Psoas muscle (tissue), 8 donors: Measurements from ENCODE around the gene RRP9. TPM values are rescaled to one million over a fixed set of nuclear protein-coding genes. Genes with fewer than 3 reads are reported as not detected.
A peak's percentile ranks its signal among the peaks of the same experiment; 100 is the strongest.

Source experiments
- ATAC-seq, 4 donors: fragments of 200-7000 bp; cut with Tn5 transposase; one replicate each; pipeline ENCODE4 v1.9.1; 2020; ENCODE audit warnings: moderate library complexity in 3 of 4, mild to moderate bottlenecking in 2 of 4
- DNase-seq, 2 donors: peaks; one replicate each; pipeline ENCODE4 v3.0.0-alpha.2; 2020
- H3K27ac ChIP-seq: fragments of 200-600 bp; one replicate; pipeline ENCODE4 v1.8.0; 2022
- H3K27me3 ChIP-seq, 3 donors: fragments of 200-600 bp in 1 of 3; one replicate each; pipeline versions ENCODE4 v1.6.1 to v1.8.0; 2013 to 2022; ENCODE audit warnings: low read length in 2 of 3, mild to moderate bottlenecking in 2 of 3, moderate library complexity in 1 of 3; ENCODE audit not compliant: insufficient read depth in 3 of 3
- H3K36me3 ChIP-seq, 2 donors: fragments of 200-600 bp in 1 of 2; one replicate each; pipeline versions ENCODE4 v1.6.1 to v1.8.0; 2013 to 2022; ENCODE audit warnings: low read depth in 1 of 2, mild to moderate bottlenecking in 1 of 2, moderate library complexity in 1 of 2; ENCODE audit not compliant: insufficient read depth in 1 of 2
- H3K4me1 ChIP-seq: fragments of 200-600 bp; one replicate; pipeline ENCODE4 v1.8.0; 2022
- H3K4me3 ChIP-seq: fragments of 200-600 bp; one replicate; pipeline ENCODE4 v1.8.0; 2022; ENCODE audit warnings: mild to moderate bottlenecking
- H3K9me3 ChIP-seq: fragments of 200-600 bp; one replicate; pipeline ENCODE4 v1.8.0; 2022
- WGBS, 3 donors: extraction: QIAGEN DNeasy Blood & Tissue Kit; methylation state at CpG; one replicate each; pipeline versions ENCODE4 v1.1.6 to v1.1.7; 2013; 5-methylcytosine and 5-hydroxymethylcytosine counted together
- intact Hi-C, 2 donors: fragments of 100-400 bp; cut with DNase I; formaldehyde crosslinking; loops; one replicate each; pipeline versions ENCODE4 v1.11.0 to v1.14.2; 2022
- polyA plus RNA-seq, 3 donors: library from polyadenylated mRNA; stranded (reverse); fragments of 200-250 nt; gene quantifications; one replicate each; pipeline ENCODE4 v1.2.3, GENCODE V29; 2013
- total RNA-seq, 4 donors: library from RNA; stranded (reverse); fragmentation: NEBNext Ultra II Directional in 2 of 4; extraction: Animal tissue kit (Norgen Biotek cat#: 25700) in 2 of 4; gene quantifications; one replicate each; pipeline versions ENCODE4 v1.2.1 to v1.2.4, GENCODE V29; 2021 to 2023
- TF ChIP-seq, protein P1 (sequence below): fragments of 200-600 bp; IDR thresholded peaks from one replicate; pipeline ENCODE4 v1.8.0; 2022; ENCODE audit warnings: antibody characterized with exemption
- donor health status: healthy with polysubstance abuse.
- donor health status: DM: no; HTN: no; CAD: no; lungs with moderate emphysema.
- donor health status: Bipolar disorder and iron deficiency.
- donor health status: healthy.
- donor health status: DM: yes; HTN: yes; CAD: no.
- donor health status: DM: no; HTN: no; CAD: no.
- donor health status: DM: no; HTN: no; CAD: no.
- donor health status: DM: yes; HTN: yes; CAD: no.

RRP9 gene
- total and polyA plus RNA-seq, 7 donors, result 19.9 to 61.4 (median 28.2) TPM

DNA sequence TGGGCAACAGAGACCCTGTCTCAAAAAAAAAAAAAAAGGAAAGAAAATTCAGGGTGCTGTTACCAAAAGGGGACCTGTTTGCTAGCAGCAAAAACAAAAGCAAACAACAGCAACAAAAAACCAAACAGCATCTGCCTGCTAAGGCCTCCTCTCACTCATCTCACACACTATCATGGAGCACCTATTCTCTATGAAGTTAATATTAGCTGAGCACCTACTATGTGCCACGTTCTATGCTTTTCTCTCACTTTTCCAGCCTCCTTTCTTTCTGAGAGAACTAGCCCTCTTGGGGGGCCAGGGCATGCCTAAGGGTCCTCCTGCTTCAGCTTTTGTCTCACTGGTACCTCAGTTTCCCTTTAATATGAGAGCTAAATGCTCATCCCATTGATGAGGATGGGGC, 13.0 kb upstream of the RRP9 start:
- 86 to 100% (median 90%) methylated on average over 1 of the region's 1 CpG for WGBS, 3 donors
- intact Hi-C loops, result no loop called here
- TF ChIP-seq, protein P1, sequence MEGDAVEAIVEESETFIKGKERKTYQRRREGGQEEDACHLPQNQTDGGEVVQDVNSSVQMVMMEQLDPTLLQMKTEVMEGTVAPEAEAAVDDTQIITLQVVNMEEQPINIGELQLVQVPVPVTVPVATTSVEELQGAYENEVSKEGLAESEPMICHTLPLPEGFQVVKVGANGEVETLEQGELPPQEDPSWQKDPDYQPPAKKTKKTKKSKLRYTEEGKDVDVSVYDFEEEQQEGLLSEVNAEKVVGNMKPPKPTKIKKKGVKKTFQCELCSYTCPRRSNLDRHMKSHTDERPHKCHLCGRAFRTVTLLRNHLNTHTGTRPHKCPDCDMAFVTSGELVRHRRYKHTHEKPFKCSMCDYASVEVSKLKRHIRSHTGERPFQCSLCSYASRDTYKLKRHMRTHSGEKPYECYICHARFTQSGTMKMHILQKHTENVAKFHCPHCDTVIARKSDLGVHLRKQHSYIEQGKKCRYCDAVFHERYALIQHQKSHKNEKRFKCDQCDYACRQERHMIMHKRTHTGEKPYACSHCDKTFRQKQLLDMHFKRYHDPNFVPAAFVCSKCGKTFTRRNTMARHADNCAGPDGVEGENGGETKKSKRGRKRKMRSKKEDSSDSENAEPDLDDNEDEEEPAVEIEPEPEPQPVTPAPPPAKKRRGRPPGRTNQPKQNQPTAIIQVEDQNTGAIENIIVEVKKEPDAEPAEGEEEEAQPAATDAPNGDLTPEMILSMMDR, result no peak
- no peak for ATAC-seq
- DNase-seq, result no peak
- peaks cover 16% of the 10 kb centered on the region for H3K4me1 ChIP-seq
- no peaks in the 10 kb centered on the region for H3K9me3 ChIP-seq
- no peak overlapping the region for H3K4me3 ChIP-seq
- no peak overlapping the region for H3K27ac ChIP-seq
- no peaks in the 10 kb centered on the region for H3K27me3 ChIP-seq
- H3K36me3 ChIP-seq, result peaks cover 0 to 36% of the 10 kb centered on the region in 2 donors

DNA sequence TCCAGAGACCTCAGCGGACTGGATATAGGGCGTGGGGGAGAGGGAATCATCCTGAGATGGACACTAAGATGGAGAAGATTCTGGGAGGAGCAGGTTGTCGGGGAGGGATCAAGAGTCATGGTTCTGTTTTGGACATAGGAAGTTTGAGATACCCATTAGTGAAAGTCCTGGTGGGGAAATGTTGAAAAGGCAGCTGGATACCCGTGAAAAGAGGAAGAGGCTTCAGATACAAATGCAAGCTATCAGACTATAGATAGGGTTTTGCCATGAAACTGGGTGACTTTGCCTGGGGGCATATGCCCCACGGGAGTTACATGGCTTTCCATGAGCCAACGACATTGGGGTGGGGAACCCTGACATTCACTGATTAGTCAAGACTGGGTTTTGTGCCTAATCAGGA, 12.4 kb upstream of the RRP9 start:
- TF ChIP-seq, protein P1, result no peak
- 72 to 79% (median 78%) methylated on average over 6 of the region's 6 CpGs for WGBS, 3 donors
- Histone ChIP-seq H3K4me1 (peaks cover 16% of the 10 kb centered on the region), H3K4me3 (no peak overlapping the region), H3K27me3 (no peaks in the 10 kb centered on the region), H3K36me3 (peaks cover 0 to 36% of the 10 kb centered on the region in 2 donors), H3K9me3 (no peaks in the 10 kb centered on the region), H3K27ac (no peak overlapping the region)
- intact Hi-C loops, result no loop called here
- DNase-seq, result no peak
- no peak for ATAC-seq

DNA sequence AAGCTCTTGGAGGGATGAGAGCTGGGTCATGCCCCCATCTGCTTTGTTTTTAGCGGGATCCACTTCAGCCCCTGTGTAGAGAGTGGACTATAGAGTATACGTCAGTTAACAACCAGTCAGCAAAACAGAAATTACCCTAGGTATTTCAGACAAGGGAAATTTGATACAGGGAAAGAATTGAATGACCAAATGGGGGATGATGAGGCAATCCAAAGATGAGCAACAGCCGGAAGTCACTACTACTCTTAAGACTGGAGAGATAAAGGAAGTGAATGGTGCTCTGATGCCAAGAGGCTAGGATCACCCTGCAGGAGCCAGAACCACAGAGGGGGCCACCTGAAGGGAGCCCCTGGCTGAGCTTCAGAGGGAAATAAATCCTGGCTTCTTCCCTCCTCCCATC, 11.7 kb upstream of the RRP9 start:
- H3K4me1 ChIP-seq, result peaks cover 16% of the 10 kb centered on the region
- DNase-seq, result no peak

DNA sequence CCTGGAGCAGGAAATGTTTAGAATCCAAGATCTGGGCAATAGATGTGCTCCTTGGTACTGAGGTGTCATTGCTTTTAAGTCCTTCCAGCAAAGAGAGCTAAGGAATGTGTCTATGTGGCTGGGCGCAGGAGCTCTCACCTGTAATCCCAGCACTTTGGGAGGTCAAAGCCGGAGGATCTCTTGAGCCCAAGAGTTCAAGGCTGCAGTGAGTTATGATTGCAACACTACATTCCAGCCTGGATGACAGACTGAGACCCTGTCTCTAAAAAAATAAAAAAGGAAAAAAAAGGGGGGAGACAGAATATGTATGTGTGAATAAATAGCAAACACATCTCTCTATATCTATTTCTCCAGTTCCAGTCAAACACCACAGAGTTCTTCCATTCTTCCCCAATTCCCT, 9.2 kb upstream of the RRP9 start:
- no peaks in the 10 kb centered on the region for H3K27me3 ChIP-seq
- H3K9me3 ChIP-seq, result no peaks in the 10 kb centered on the region
- no peak for DNase-seq
- WGBS, 3 donors, result 90 to 98% (median 92%) methylated on average over 2 of the region's 2 CpGs
- H3K4me3 ChIP-seq, result no peak overlapping the region
- no peak for ATAC-seq
- peaks cover 7% of the 10 kb centered on the region for H3K4me1 ChIP-seq
- TF ChIP-seq, protein P1, result no peak
- H3K27ac ChIP-seq, result no peak overlapping the region
- H3K36me3 ChIP-seq, result peaks cover 0 to 38% of the 10 kb centered on the region in 2 donors
- intact Hi-C loops, result no loop called here

More for the DNA sequence above, 11.7 kb upstream of the RRP9 start:
- Histone ChIP-seq H3K27ac (no peak overlapping the region), H3K9me3 (no peaks in the 10 kb centered on the region), H3K4me3 (no peak overlapping the region), H3K36me3 (peaks cover 0 to 36% of the 10 kb centered on the region in 2 donors), H3K27me3 (no peaks in the 10 kb centered on the region)
- no peak for ATAC-seq
- 54 to 74% (median 57%) methylated on average over 3 of the region's 3 CpGs for WGBS, 3 donors
- intact Hi-C loops, result no loop called here
- TF ChIP-seq, protein P1, result no peak

DNA sequence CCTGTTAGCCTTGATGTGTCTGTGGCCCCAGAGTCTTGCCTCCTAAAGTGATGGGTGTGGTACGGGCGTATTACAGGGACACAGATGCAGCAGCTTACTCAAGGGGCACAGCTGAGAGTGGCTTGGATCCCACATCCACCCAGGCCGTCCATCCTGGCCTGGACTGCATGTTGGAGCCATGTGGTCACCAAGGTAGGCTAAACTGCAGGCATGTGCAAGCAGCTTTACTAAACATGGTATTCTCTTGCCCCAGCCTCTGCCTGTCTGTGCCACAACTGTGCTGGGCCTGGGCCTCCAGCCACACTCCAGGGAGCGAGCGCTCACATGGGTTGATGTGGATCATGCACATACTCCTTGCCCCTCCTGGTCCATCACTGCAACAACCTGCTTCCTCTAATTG, 7.4 kb upstream of the RRP9 start:
- Histone ChIP-seq H3K36me3 (peaks cover 0 to 55% of the 10 kb centered on the region in 2 donors), H3K27me3 (no peaks in the 10 kb centered on the region), H3K4me3 (no peak overlapping the region), H3K4me1 (no peaks in the 10 kb centered on the region), H3K9me3 (no peaks in the 10 kb centered on the region), H3K27ac (no peak overlapping the region)
- intact Hi-C loops, result no loop called here
- ATAC-seq (no peak), DNase-seq (peak in 1 of 2 donors; percentile 35)
- 77 to 92% (median 90%) methylated on average over 5 of the region's 5 CpGs for WGBS, 3 donors
- TF ChIP-seq, protein P1, result no peak
